ENCODE data around the gene PDGFB. TPM values are rescaled to one million over a fixed set of nuclear protein-coding genes. Genes with fewer than 3 reads are reported as not detected.

PDGFB gene
- total RNA-seq, 1 experiment from 2014 or later: 8.3 TPM

- Histone ChIP-seq H3K9me3 (0 out of 2 replicates have a peak, but pooled peaks cover 8% of the 10 kb centered on the region), H3K27me3 (replicated peaks; ENCODE audit: control insufficient read depth, insufficient read depth, low read length) (no peaks in the 10 kb centered on the region), H3K4me3 (ENCODE audit: low read depth, low read length) (no peak overlapping the region), H3K4me1 (no peaks in the 10 kb centered on the region), H3K36me3 (ENCODE audit: control insufficient read depth, insufficient read depth, low read length) (no peaks in the 10 kb centered on the region)
- intact Hi-C loops (cut with micrococcal nuclease; ENCODE audit: unreplicated experiment): no loop called here
- H3K27me3 Mint-ChIP-seq (ENCODE audit: insufficient read depth, unreplicated experiment): no peaks in the 10 kb centered on the region
- H3K36me3 Mint-ChIP-seq (ENCODE audit: insufficient read depth, unreplicated experiment): no peaks in the 10 kb centered on the region
- H3K27ac Mint-ChIP-seq (ENCODE audit: unreplicated experiment): no peak overlapping the region
- H3K9me3 Mint-ChIP-seq (ENCODE audit: unreplicated experiment): peaks cover 10% of the 10 kb centered on the region
- TF ChIP-seq, protein P1, sequence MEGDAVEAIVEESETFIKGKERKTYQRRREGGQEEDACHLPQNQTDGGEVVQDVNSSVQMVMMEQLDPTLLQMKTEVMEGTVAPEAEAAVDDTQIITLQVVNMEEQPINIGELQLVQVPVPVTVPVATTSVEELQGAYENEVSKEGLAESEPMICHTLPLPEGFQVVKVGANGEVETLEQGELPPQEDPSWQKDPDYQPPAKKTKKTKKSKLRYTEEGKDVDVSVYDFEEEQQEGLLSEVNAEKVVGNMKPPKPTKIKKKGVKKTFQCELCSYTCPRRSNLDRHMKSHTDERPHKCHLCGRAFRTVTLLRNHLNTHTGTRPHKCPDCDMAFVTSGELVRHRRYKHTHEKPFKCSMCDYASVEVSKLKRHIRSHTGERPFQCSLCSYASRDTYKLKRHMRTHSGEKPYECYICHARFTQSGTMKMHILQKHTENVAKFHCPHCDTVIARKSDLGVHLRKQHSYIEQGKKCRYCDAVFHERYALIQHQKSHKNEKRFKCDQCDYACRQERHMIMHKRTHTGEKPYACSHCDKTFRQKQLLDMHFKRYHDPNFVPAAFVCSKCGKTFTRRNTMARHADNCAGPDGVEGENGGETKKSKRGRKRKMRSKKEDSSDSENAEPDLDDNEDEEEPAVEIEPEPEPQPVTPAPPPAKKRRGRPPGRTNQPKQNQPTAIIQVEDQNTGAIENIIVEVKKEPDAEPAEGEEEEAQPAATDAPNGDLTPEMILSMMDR (IDR thresholded peaks at IDR 0.05; ENCODE audit: insufficient read depth in 1 of 2, low read depth in 1 of 2, low read length in 1 of 2, severe bottlenecking in 1 of 2, unreplicated experiment in 1 of 2): no peak
- CTCF ChIA-PET: no interaction called here
- no peaks in the 10 kb centered on the region for H3K4me1 Mint-ChIP-seq (ENCODE audit: low read depth, unreplicated experiment)
- POLR2A ChIA-PET: no interaction called here
- DNase-seq: no peak
- no peak overlapping the region for H3K4me3 Mint-ChIP-seq (ENCODE audit: unreplicated experiment)
- no TSS peak for BruUV-seq (replicated peaks)
Observed at GRCh38 chr22:39263626-39264348, 19.0 kb upstream of the PDGFB start.

GRCh38 chr22:39259666-39260065, 14.9 kb upstream of the PDGFB start:
- Histone ChIP-seq H3K4me1 (no peaks in the 10 kb centered on the region), H3K9me3 (0 out of 2 replicates have a peak, but pooled peaks cover 8% of the 10 kb centered on the region), H3K36me3 (ENCODE audit: control insufficient read depth, insufficient read depth, low read length) (no peaks in the 10 kb centered on the region), H3K4me3 (ENCODE audit: low read depth, low read length) (no peak overlapping the region), H3K27me3 (replicated peaks; ENCODE audit: control insufficient read depth, insufficient read depth, low read length) (no peaks in the 10 kb centered on the region)
- peaks cover 9% of the 10 kb centered on the region for H3K4me1 Mint-ChIP-seq (ENCODE audit: low read depth, unreplicated experiment)
- H3K27me3 Mint-ChIP-seq (ENCODE audit: insufficient read depth, unreplicated experiment): no peaks in the 10 kb centered on the region
- intact Hi-C loops (cut with micrococcal nuclease; ENCODE audit: unreplicated experiment): no loop called here
- BruUV-seq (replicated peaks): no TSS peak
- H3K27ac Mint-ChIP-seq (ENCODE audit: unreplicated experiment): no peak overlapping the region
- CTCF ChIA-PET: no interaction called here
- TF ChIP-seq, protein P1 (IDR thresholded peaks at IDR 0.05; ENCODE audit: insufficient read depth in 1 of 2, low read depth in 1 of 2, low read length in 1 of 2, severe bottlenecking in 1 of 2, unreplicated experiment in 1 of 2): no peak
- peaks cover 10% of the 10 kb centered on the region for H3K9me3 Mint-ChIP-seq (ENCODE audit: unreplicated experiment)
- no peaks in the 10 kb centered on the region for H3K36me3 Mint-ChIP-seq (ENCODE audit: insufficient read depth, unreplicated experiment)
- POLR2A ChIA-PET: no interaction called here
- H3K4me3 Mint-ChIP-seq (ENCODE audit: unreplicated experiment): no peak overlapping the region
- no peak for DNase-seq

DNA sequence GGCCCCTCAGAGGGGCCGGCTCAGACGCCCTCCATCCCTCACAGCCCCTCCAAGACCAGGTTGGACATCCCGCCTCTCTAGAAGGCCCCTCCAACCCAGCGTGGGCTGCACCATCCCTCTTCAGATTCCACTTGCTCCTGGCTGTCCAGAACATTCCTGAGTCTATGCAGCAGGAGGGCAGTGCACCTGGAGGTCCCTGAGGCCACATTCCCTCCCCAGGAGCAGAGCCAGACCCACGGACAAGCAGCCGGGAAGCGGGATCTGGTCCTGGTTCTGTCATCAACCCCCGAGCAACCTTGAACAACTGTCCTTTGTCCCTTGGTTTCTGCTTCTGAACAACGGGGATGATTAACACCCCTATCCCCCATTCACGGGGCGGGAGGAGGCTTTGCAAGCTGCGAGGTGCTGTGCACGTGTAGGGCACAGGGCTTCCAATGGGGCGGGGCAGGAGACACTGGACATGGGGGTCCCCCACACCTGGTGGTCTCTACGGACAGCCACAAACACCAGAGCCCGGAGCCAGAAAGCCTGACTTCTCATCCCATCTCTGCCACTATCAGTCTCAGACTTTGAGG, 13.2 kb upstream of the PDGFB start:
- Mint-ChIP-seq H3K27ac (ENCODE audit: unreplicated experiment) (no peak overlapping the region), H3K4me3 (ENCODE audit: unreplicated experiment) (no peak overlapping the region), H3K4me1 (ENCODE audit: low read depth, unreplicated experiment) (peaks cover 9% of the 10 kb centered on the region), H3K9me3 (ENCODE audit: unreplicated experiment) (peaks cover 9% of the 10 kb centered on the region), H3K27me3 (ENCODE audit: insufficient read depth, unreplicated experiment) (no peaks in the 10 kb centered on the region), H3K36me3 (ENCODE audit: insufficient read depth, unreplicated experiment) (no peaks in the 10 kb centered on the region)
- Histone ChIP-seq H3K9me3 (0 out of 2 replicates have a peak, but pooled peaks cover 8% of the 10 kb centered on the region), H3K4me1 (0 out of 2 replicates have a peak, but pooled peaks cover 4% of the 10 kb centered on the region), H3K27me3 (replicated peaks; ENCODE audit: control insufficient read depth, insufficient read depth, low read length) (no peaks in the 10 kb centered on the region), H3K36me3 (ENCODE audit: control insufficient read depth, insufficient read depth, low read length) (no peaks in the 10 kb centered on the region), H3K4me3 (ENCODE audit: low read depth, low read length) (no peak overlapping the region)
- TF ChIP-seq, protein P1 (IDR thresholded peaks at IDR 0.05; ENCODE audit: insufficient read depth in 1 of 2, low read depth in 1 of 2, low read length in 1 of 2, severe bottlenecking in 1 of 2, unreplicated experiment in 1 of 2): no peak
- POLR2A ChIA-PET: no interaction called here
- BruUV-seq (replicated peaks): no TSS peak
- DNase-seq: no peak
- intact Hi-C loops (cut with micrococcal nuclease; ENCODE audit: unreplicated experiment): no loop called here
- CTCF ChIA-PET: no interaction called here

All from Caco-2 (cell line).